ENCODE measurements around the gene VPS54.
"Not testable (repeated sequence)": the region's sequence is repeated elsewhere in the genome, so short reads cannot be mapped to it uniquely, and the experiment has no call there.

DNA sequence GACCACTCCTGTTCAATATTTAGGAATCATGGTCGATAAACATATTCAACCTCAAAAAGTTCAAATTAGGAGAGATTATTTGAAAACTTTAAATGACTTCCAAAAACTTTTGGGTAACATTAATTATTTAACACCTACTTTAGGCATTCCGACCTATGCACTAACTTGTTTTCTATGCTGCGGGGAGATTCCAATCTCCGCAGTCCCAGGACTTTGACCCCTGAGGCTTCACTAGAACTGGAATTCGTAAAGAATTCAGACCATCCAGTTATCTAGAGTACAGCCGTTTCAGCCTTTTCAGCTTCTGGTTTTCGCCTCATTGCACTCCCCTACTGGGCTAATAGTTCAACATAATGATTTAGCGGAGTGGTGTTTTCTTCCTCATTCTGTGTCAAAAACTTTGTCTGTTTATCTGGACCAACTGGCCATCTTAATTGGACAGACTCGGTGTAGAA is 26.1 kb downstream of the VPS54 start:
- TF ChIP-seq CHD2 (IDR thresholded peaks at IDR 0.05; ENCODE audit: low read length, partially characterized antibody); MXI1 (IDR thresholded peaks at IDR 0.05; ENCODE audit: low read depth, low read length); POLR2AphosphoS5 (IDR thresholded peaks at IDR 0.05; ENCODE audit: low read depth, low read length); EZH2phosphoT487 (IDR thresholded peaks at IDR 0.05; ENCODE audit: borderline replicate concordance, low read depth); RAD21 (IDR thresholded peaks at IDR 0.05; ENCODE audit: low read length): not testable (repeated sequence)
- TF ChIP-seq, protein P1, sequence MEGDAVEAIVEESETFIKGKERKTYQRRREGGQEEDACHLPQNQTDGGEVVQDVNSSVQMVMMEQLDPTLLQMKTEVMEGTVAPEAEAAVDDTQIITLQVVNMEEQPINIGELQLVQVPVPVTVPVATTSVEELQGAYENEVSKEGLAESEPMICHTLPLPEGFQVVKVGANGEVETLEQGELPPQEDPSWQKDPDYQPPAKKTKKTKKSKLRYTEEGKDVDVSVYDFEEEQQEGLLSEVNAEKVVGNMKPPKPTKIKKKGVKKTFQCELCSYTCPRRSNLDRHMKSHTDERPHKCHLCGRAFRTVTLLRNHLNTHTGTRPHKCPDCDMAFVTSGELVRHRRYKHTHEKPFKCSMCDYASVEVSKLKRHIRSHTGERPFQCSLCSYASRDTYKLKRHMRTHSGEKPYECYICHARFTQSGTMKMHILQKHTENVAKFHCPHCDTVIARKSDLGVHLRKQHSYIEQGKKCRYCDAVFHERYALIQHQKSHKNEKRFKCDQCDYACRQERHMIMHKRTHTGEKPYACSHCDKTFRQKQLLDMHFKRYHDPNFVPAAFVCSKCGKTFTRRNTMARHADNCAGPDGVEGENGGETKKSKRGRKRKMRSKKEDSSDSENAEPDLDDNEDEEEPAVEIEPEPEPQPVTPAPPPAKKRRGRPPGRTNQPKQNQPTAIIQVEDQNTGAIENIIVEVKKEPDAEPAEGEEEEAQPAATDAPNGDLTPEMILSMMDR (IDR thresholded peaks at IDR 0.05), result not testable (repeated sequence)
- TF ChIP-seq, protein P2, sequence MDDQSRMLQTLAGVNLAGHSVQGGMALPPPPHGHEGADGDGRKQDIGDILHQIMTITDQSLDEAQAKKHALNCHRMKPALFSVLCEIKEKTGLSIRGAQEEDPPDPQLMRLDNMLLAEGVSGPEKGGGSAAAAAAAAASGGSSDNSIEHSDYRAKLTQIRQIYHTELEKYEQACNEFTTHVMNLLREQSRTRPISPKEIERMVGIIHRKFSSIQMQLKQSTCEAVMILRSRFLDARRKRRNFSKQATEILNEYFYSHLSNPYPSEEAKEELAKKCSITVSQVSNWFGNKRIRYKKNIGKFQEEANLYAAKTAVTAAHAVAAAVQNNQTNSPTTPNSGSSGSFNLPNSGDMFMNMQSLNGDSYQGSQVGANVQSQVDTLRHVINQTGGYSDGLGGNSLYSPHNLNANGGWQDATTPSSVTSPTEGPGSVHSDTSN (IDR thresholded peaks at IDR 0.05), result not testable (repeated sequence)
- TF ChIP-seq, protein P3, sequence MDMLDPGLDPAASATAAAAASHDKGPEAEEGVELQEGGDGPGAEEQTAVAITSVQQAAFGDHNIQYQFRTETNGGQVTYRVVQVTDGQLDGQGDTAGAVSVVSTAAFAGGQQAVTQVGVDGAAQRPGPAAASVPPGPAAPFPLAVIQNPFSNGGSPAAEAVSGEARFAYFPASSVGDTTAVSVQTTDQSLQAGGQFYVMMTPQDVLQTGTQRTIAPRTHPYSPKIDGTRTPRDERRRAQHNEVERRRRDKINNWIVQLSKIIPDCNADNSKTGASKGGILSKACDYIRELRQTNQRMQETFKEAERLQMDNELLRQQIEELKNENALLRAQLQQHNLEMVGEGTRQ (IDR thresholded peaks at IDR 0.05; ENCODE audit: borderline replicate concordance, low read depth, low read length), result not testable (repeated sequence)
- TF ChIP-seq, protein P4, sequence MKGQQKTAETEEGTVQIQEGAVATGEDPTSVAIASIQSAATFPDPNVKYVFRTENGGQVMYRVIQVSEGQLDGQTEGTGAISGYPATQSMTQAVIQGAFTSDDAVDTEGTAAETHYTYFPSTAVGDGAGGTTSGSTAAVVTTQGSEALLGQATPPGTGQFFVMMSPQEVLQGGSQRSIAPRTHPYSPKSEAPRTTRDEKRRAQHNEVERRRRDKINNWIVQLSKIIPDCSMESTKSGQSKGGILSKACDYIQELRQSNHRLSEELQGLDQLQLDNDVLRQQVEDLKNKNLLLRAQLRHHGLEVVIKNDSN (IDR thresholded peaks at IDR 0.05; ENCODE audit: borderline replicate concordance, low read depth), result not testable (repeated sequence)
